Glomerular visceral epithelial cell (primary cell): ENCODE results near the gene SH3BP4.

Experiments
- DNase-seq: peaks from one replicate; pipeline ENCODE4 v3.0.0-alpha.2; 2016; ENCODE audit errors: extremely low spot score

SH3BP4 gene

GRCh38 chr2:234998404-234999211 is 46.8 kb downstream of the SH3BP4 start:
- no peak for DNase-seq

GRCh38 chr2:234999740-235000425 is 48.1 kb downstream of the SH3BP4 start:
- no peak for DNase-seq

GRCh38 chr2:235000426-235001236 is 48.8 kb downstream of the SH3BP4 start:
- no peak for DNase-seq

GRCh38 chr2:235001237-235002133 is 49.7 kb downstream of the SH3BP4 start:
- DNase-seq: no peak

GRCh38 chr2:235002198-235003095 is 50.6 kb downstream of the SH3BP4 start:
- DNase-seq: peak; percentile 60

GRCh38 chr2:235003096-235003775 is 51.4 kb downstream of the SH3BP4 start:
- no peak for DNase-seq

GRCh38 chr2:235004329-235004903 is 52.6 kb downstream of the SH3BP4 start:
- DNase-seq: no peak

- DNase-seq: no peak
Observed at GRCh38 chr2:235005023-235005422, 53.2 kb downstream of the SH3BP4 start.

GRCh38 chr2:235005603-235006259 is 53.9 kb downstream of the SH3BP4 start:
- no peak for DNase-seq

- no peak for DNase-seq
Observed at GRCh38 chr2:235006461-235006860, 54.6 kb downstream of the SH3BP4 start.

GRCh38 chr2:235006986-235007385 is 55.2 kb downstream of the SH3BP4 start:
- no peak for DNase-seq

- no peak for DNase-seq
Observed at GRCh38 chr2:235007664-235008457, 56.0 kb downstream of the SH3BP4 start.

GRCh38 chr2:235008584-235009044 is 56.8 kb downstream of the SH3BP4 start:
- DNase-seq: no peak

- DNase-seq: no peak
Observed at GRCh38 chr2:235009081-235009480, 57.3 kb downstream of the SH3BP4 start.

- DNase-seq: no peak
Observed at GRCh38 chr2:235010117-235010714, 58.4 kb downstream of the SH3BP4 start.

- no peak for DNase-seq
Observed at GRCh38 chr2:235011607-235011928, 59.8 kb downstream of the SH3BP4 start.

GRCh38 chr2:235011929-235012631 is 60.3 kb downstream of the SH3BP4 start:
- no peak for DNase-seq
